ENCODE measurements around the gene PDE9A. TPM values are rescaled to one million over a fixed set of nuclear protein-coding genes. Genes with fewer than 3 reads are reported as not detected.

PDE9A gene
- total RNA-seq, 1 experiment from 2014 or later = 8.4 TPM

DNA sequence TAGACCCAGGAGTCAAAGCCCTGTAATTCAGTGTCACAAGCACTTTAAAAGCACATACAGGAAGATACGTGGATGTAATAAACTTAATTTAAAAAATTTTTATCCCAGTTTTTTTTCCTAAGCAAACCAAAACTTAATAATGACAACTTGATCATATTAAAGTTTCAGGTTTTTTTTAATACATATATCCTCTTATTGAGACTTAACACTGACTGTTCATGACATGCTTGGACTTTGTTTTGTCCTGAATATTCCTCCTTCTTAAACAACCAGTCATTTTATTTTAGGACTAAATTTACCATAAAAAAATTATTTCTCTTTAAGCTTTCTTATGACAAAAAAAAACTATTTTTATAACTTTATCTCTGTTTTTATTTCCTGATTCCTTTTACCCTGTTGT lies 161.8 kb downstream of the PDE9A start:
- H3K4me1 ChIP-seq (replicated peaks; ENCODE audit: insufficient read depth) = peaks cover 14% of the 10 kb centered on the region
- H3K27ac ChIP-seq = no peak overlapping the region
- no peaks in the 10 kb centered on the region for H3K79me2 ChIP-seq (ENCODE audit: low read depth)
- ChIA-PET CTCF (no interaction called here), POLR2A (ENCODE audit: unreplicated experiment) (no interaction called here)
- H3K9me3 ChIP-seq (ENCODE audit: insufficient read depth, low read depth) = peaks cover 7% of the 10 kb centered on the region; the same call in 1 of the 2 replicates
- H3K27me3 ChIP-seq (ENCODE audit: insufficient read depth, low read depth) = no peaks in the 10 kb centered on the region
- no peaks in the 10 kb centered on the region for H3K36me3 ChIP-seq (ENCODE audit: low read depth)
- intact Hi-C loops (cut with micrococcal nuclease; ENCODE audit: unreplicated experiment) = no loop called here
- no peaks in the 10 kb centered on the region; the same call in 1 of the 2 replicates for H3F3A ChIP-seq (ENCODE audit: insufficient read depth, low read depth)
- no peak overlapping the region for H2AFZ ChIP-seq
- no peak for TF ChIP-seq CTCF (conservative IDR thresholded peaks at IDR 0.05)
- TF ChIP-seq EZH2 (IDR thresholded peaks at IDR 0.05; ENCODE audit: low read depth) = no peak
- DNase-seq = no peak
- H4K20me1 ChIP-seq (ENCODE audit: insufficient read depth) = no peaks in the 10 kb centered on the region
- H3K4me2 ChIP-seq = no peak overlapping the region
- H3K4me3 ChIP-seq = no peak overlapping the region
- BruUV-seq (replicated peaks) = no TSS peak
- no peaks in the 10 kb centered on the region for H3K9me2 ChIP-seq (ENCODE audit: insufficient read depth)

DNA sequence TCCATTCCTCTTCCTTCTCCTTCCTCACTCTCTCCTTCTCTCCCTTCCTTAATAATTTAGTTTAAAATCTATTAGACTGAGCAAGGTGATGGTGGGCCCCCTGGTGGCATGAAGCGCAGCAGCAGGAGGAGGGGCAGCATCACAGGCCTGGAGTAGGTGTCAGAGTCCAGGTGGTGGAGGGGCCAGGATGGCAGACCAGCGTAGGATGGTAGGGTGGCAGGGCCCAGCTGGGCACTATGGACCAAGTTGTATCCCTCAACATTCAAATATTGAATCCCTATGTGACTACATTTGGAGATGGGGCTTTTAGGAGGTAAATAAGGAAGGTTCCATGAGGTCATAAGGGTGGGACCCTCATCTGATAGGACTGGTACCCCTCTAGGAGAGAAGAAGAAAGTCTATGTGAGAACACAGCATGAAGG lies 164.9 kb downstream of the PDE9A start:
- ChIA-PET POLR2A (ENCODE audit: unreplicated experiment) (no interaction called here), CTCF (interaction anchor here (0.6 kb wide), 1 partner anchor 1178 kb away, joined by 5 read pairs; no protein-coding TSS in a partner anchor)
- Histone ChIP-seq H3K9me3 (ENCODE audit: insufficient read depth, low read depth) (peaks cover 7% of the 10 kb centered on the region; the same call in 1 of the 2 replicates), H3K79me2 (ENCODE audit: low read depth) (no peaks in the 10 kb centered on the region), H3K9me2 (ENCODE audit: insufficient read depth) (no peaks in the 10 kb centered on the region), H3K36me3 (ENCODE audit: low read depth) (no peaks in the 10 kb centered on the region), H3K27ac (no peak overlapping the region), H4K20me1 (ENCODE audit: insufficient read depth) (no peaks in the 10 kb centered on the region), H2AFZ (no peak overlapping the region), H3K27me3 (ENCODE audit: insufficient read depth, low read depth) (no peaks in the 10 kb centered on the region), H3F3A (ENCODE audit: insufficient read depth, low read depth) (no peaks in the 10 kb centered on the region; the same call in 1 of the 2 replicates), H3K4me1 (replicated peaks; ENCODE audit: insufficient read depth) (0 out of 2 replicates have a peak, but pooled peaks cover 7% of the 10 kb centered on the region), H3K4me2 (no peak overlapping the region), H3K4me3 (no peak overlapping the region)
- DNase-seq = peak in 1 of 2 experiments; percentile 53
- BruUV-seq (replicated peaks) = no TSS peak
- no peak for TF ChIP-seq EZH2 (IDR thresholded peaks at IDR 0.05; ENCODE audit: low read depth)
- TF ChIP-seq CTCF (conservative IDR thresholded peaks at IDR 0.05) = peak; percentile 87
- intact Hi-C loops (cut with micrococcal nuclease; ENCODE audit: unreplicated experiment) = loop anchor here (1.0 to 2.0 kb wide), 2 partner anchors 166 to 226 kb away; no protein-coding TSS in a partner anchor

DNA sequence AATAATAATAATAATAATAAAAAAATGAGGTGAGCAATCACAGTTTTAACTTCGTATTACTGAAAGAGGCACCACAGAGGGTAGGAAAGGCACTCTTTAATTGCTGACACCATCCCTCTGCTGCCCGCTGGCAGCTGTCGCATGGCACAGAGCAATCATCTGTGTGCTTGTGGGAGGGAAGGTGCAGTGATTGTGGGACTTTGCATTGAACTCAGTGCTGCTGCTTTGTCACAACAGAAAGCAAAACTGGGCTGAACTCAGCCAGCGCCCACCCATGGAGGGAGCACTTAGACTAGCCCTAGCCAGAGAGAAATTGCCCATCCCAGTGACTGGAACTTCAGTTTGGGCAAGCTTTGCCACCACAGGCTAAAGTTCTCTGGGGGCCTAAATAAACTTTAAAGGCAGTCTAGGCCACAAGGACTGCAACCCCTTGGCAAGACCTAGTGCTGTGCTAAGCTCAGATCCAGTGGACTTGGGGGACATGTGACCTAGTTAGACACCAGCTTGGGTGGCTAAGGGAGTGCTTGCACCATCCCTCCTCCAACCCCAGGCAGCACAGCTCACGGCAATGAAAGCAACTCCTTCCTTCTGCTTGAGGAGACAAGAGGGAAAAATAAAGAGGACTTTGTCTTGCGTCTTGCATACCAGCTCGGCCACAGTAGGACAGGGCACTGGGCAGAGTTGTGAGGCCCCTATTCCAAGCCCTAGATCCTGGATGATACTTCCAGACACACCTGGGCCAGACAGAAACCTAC lies 166.6 kb downstream of the PDE9A start:
- H3F3A ChIP-seq (ENCODE audit: insufficient read depth, low read depth) = no peaks in the 10 kb centered on the region
- H3K36me3 ChIP-seq (ENCODE audit: low read depth) = no peaks in the 10 kb centered on the region
- H3K4me3 ChIP-seq = no peak overlapping the region
- TF ChIP-seq EZH2 (IDR thresholded peaks at IDR 0.05; ENCODE audit: low read depth) (no peak), CTCF (conservative IDR thresholded peaks at IDR 0.05) (no peak)
- H3K9me3 ChIP-seq (ENCODE audit: insufficient read depth, low read depth) = no peaks in the 10 kb centered on the region; the same call in 1 of the 2 replicates
- no peak overlapping the region for H3K27ac ChIP-seq
- BruUV-seq (replicated peaks) = no TSS peak
- no peak overlapping the region for H3K4me2 ChIP-seq
- H3K4me1 ChIP-seq (replicated peaks; ENCODE audit: insufficient read depth) = 0 out of 2 replicates have a peak, but pooled peaks cover 7% of the 10 kb centered on the region
- intact Hi-C loops (cut with micrococcal nuclease; ENCODE audit: unreplicated experiment) = loop anchor here (2.0 kb wide), 1 partner anchor 227 kb away; no protein-coding TSS in a partner anchor
- H2AFZ ChIP-seq = no peak overlapping the region
- no peaks in the 10 kb centered on the region for H3K79me2 ChIP-seq (ENCODE audit: low read depth)
- no peaks in the 10 kb centered on the region for H3K9me2 ChIP-seq (ENCODE audit: insufficient read depth)
- no peaks in the 10 kb centered on the region for H3K27me3 ChIP-seq (ENCODE audit: insufficient read depth, low read depth)
- CTCF ChIA-PET = interaction anchor here (0.6 kb wide), 1 partner anchor 89 kb away, joined by 15 read pairs; no protein-coding TSS in a partner anchor
- no peaks in the 10 kb centered on the region for H4K20me1 ChIP-seq (ENCODE audit: insufficient read depth)
- POLR2A ChIA-PET (ENCODE audit: unreplicated experiment) = interaction anchor here (0.6 kb wide), 1 partner anchor 216 kb away, joined by 3 read pairs; no protein-coding TSS in a partner anchor
- DNase-seq = no peak
